K562 (cell line): Measurements from ENCODE around the gene AMIGO1. TPM values are rescaled to one million over a fixed set of nuclear protein-coding genes. Genes with fewer than 3 reads are reported as not detected.

Source experiments
- ARHGAP35 ChIP-seq: fragments of 450-650 bp; IDR thresholded peaks from 2 replicates; pipeline ENCODE4 v1.6.1; 2018; ENCODE audit not compliant: partially characterized antibody
- ATF6 ChIP-seq: sonication (generic); formaldehyde crosslinking; IDR thresholded peaks from 2 replicates; pipeline ENCODE4 v1.4.0; 2020; ENCODE audit warnings: mild to moderate bottlenecking, missing genetic modification reagents
- ATF7 ChIP-seq: fragments of 450-650 bp; IDR thresholded peaks from 2 replicates; pipeline ENCODE4 v1.7.1; 2014; ENCODE audit warnings: mild to moderate bottlenecking, moderate library complexity
- BRD4 ChIP-seq: fragments of 200-600 bp; sonication (generic); IDR thresholded peaks from 2 replicates; pipeline ENCODE4 v1.6.1; 2017; ENCODE audit warnings: inconsistent platforms
- CBFA2T3 ChIP-seq: fragments of 450-650 bp; IDR thresholded peaks from 2 replicates; pipeline ENCODE4 v1.6.1; 2017
- CHD2 ChIP-seq: IDR thresholded peaks from 2 replicates; pipeline ENCODE4 v1.6.1; 2011; ENCODE audit warnings: low read depth, low read length
- CREB3 ChIP-seq: fragments of 450-650 bp; conservative IDR thresholded peaks from 2 replicates; pipeline ENCODE4 v1.6.1; 2016; ENCODE audit warnings: missing genetic modification characterization, low read depth, mild to moderate bottlenecking, missing compliant biosample characterization, moderate library complexity
- CREM ChIP-seq: IDR thresholded peaks from 2 replicates; pipeline ENCODE4 v1.6.1; 2014; ENCODE audit warnings: antibody characterized with exemption, low read depth
- FOS ChIP-seq: IDR thresholded peaks from 3 replicates; pipeline ENCODE4 v1.6.1; 2011; ENCODE audit not compliant: insufficient read length; ENCODE audit errors: extremely low read depth
- MAFK ChIP-seq: IDR thresholded peaks from 2 replicates; pipeline ENCODE4 v1.6.1; 2011; ENCODE audit warnings: low read length, improper control_type of control experiment
- PCBP2 ChIP-seq: fragments of 200-400 bp; formaldehyde crosslinking; IDR thresholded peaks from 2 replicates; pipeline ENCODE4 v1.6.1; 2018; ENCODE audit warnings: low read length, low read depth, mild to moderate bottlenecking, moderate library complexity; ENCODE audit not compliant: poor library complexity, severe bottlenecking
- UBTF ChIP-seq, 2 experiments: IDR thresholded peaks; 2 replicates each; pipeline ENCODE4 v1.6.1; 2012; ENCODE audit warnings: improper control_type of control experiment in 2 of 2, low read depth in 2 of 2, low read length in 2 of 2, borderline replicate concordance in 1 of 2
- ZBTB1 ChIP-seq: sonication (generic); formaldehyde crosslinking; IDR thresholded peaks from 2 replicates; pipeline ENCODE4 v1.8.1; 2023; ENCODE audit warnings: missing genetic modification reagents, low read depth, mild to moderate bottlenecking, borderline replicate concordance
- ZBTB7A ChIP-seq: IDR thresholded peaks from 2 replicates; pipeline ENCODE4 v1.6.1; 2011; ENCODE audit warnings: low read depth, mild to moderate bottlenecking, low read length, moderate library complexity, borderline replicate concordance; ENCODE audit not compliant: control insufficient read depth
- ZNF124 ChIP-seq: sonication (generic); formaldehyde crosslinking; IDR thresholded peaks from 2 replicates; pipeline ENCODE4 v1.8.1; 2022; ENCODE audit warnings: missing genetic modification reagents
- ZNF592 ChIP-seq: fragments of 450-650 bp; IDR thresholded peaks from 2 replicates; pipeline ENCODE4 v1.6.1; 2017; ENCODE audit warnings: antibody characterized with exemption, mild to moderate bottlenecking
- polyA plus RNA-seq, 8 experiments: library from polyadenylated mRNA; depleted of rRNA in 4 of 8; stranded (reverse) in 5 of 8; unstranded in 3 of 8; fragments of >200 nt; fragmentation: Nextera tagmentation in 2 of 8; fragmentation: Illumina TruSeq in 1 of 8; extraction: Ambion mirVana in 2 of 8; extraction: Trizol in 1 of 8; gene quantifications; 2 replicates each; pipeline versions ENCODE4 v1.2.1 to v1.2.3, GENCODE V29; 2011 to 2014; ENCODE audit warnings: inconsistent platforms in 1 of 8, missing spikeins in 1 of 8
- total RNA-seq, 7 experiments: library from RNA; depleted of rRNA in 6 of 7; stranded (reverse); fragments of >200 nt in 6 of 7; fragmentation: Illumina TruSeq in 2 of 7; extraction: Trizol in 2 of 7; gene quantifications; 2 replicates each; pipeline versions ENCODE4 v1.2.1 to v1.2.3, GENCODE V29; 2011 to 2021; ENCODE audit warnings: low replicate concordance in 1 of 7

Gene AMIGO1
- total and polyA plus RNA-seq, 9 of the 15 experiments (the other 6 are each of a cell fraction or from before 2014, with no cell fraction given), result 0.24 to 1.0 (median 0.54) TPM

GRCh38 chr1:109483672-109484518 lies 25.6 kb downstream of the AMIGO1 start, which contains the start of gene ATXN7L2 (continued):
- TF ChIP-seq ZNF592, result no peak; the same call in 1 of the 2 replicates
- peak; percentile 64 for TF ChIP-seq ARHGAP35
- 0 out of 2 replicates have a peak, but pooled peaks have one; percentile 78 for TF ChIP-seq ATF6 (CRISPR knock-in tag)
- peak; percentile 96 for TF ChIP-seq ZBTB7A
- TF ChIP-seq MAFK, result no peak
- TF ChIP-seq FOS, result no peak
- no peak for TF ChIP-seq UBTF (IDR thresholded peaks at IDR 0.05; ENCODE audit: borderline replicate concordance in 1 of 2, low read depth in 2 of 2, low read length in 2 of 2)
- peak; percentile 22; the same call in 1 of the 2 replicates for TF ChIP-seq CBFA2T3
- TF ChIP-seq CREM, result peak; percentile 94
- no peak for TF ChIP-seq PCBP2
- peak; percentile 66; the same call in 1 of the 2 replicates for TF ChIP-seq ZBTB1
- TF ChIP-seq BRD4, result no peak
- no peak for TF ChIP-seq ZNF124 (CRISPR knock-in tag)
- TF ChIP-seq ATF7, result peak; percentile 71; the same call in 1 of the 2 replicates
- no peak for TF ChIP-seq CREB3 (tag)
- peak; percentile 36; the same call in 1 of the 2 replicates for TF ChIP-seq CHD2
